ENCODE results near the gene FYN. TPM values are rescaled to one million over a fixed set of nuclear protein-coding genes. Genes with fewer than 3 reads are reported as not detected.
A peak's percentile ranks its signal among the peaks of the same experiment; 100 is the strongest.

The FYN gene
- total and polyA plus RNA-seq, 2 experiments from 2014 or later = 95.7 to 104 TPM

GRCh38 chr6:111824608-111825337, 48.5 kb downstream of the FYN start:
- H3K27ac ChIP-seq = no peak overlapping the region

DNA sequence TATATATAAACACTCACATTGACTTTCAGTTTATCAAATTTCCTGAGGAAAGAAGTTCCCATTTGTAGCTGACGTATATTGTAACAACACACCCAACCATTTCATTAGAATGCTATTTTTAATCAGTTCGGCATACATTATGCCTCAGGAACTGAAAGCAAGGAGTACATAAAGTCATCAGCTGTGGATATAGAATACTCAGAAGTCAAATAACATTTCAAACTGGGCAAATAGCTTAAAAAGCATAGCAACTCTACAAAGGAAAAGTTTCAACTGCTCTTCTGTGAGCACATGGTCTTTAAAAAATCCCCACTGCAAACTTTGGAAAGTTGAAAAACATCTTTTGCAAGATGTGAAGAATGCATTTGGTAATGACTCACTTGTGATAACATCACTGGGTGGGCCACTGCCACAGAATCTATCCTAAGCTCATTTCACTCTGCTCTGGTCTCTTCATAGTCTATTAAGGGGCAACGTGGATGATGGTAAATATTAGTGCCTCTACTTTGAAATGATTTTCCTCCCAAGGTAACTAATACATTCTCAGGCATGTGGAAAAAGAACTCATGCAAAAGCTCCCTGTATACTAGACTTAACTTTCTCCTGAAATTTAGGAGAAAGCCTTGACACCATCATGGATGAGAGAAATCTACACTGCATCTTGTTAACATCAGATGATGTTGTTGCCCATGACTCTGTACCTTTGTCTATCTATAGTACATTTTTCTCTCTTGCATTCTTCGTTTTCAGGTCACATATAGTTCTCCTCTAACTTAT, 49.2 kb downstream of the FYN start:
- Histone ChIP-seq H3K4me3 (no peak overlapping the region), H3K36me3 (no peaks in the 10 kb centered on the region), H3K27ac (no peak overlapping the region), H3K4me1 (ENCODE audit: low read depth) (no peaks in the 10 kb centered on the region), H3K27me3 (no peaks in the 10 kb centered on the region), H3K9me3 (ENCODE audit: low read depth) (no peaks in the 10 kb centered on the region)
- TF ChIP-seq CTCF (IDR thresholded peaks at IDR 0.05; ENCODE audit: low read depth, low read length) = no peak
- DNase-seq (ENCODE audit: low read depth in 1 of 2, low spot score in 1 of 2) = peak in 1 of 2 donors; percentile 82

More at GRCh38 chr6:111824608-111825337, 48.5 kb downstream of the FYN start:
- Histone ChIP-seq H3K27me3 (no peaks in the 10 kb centered on the region), H3K36me3 (no peaks in the 10 kb centered on the region), H3K9me3 (ENCODE audit: low read depth) (no peaks in the 10 kb centered on the region), H3K4me1 (ENCODE audit: low read depth) (peaks cover 6% of the 10 kb centered on the region), H3K4me3 (no peak overlapping the region)
- DNase-seq (ENCODE audit: low read depth in 1 of 2, low spot score in 1 of 2) = no peak
- TF ChIP-seq CTCF (IDR thresholded peaks at IDR 0.05; ENCODE audit: low read depth, low read length) = no peak

- no peak for TF ChIP-seq CTCF (IDR thresholded peaks at IDR 0.05; ENCODE audit: low read depth, low read length)
- no peaks in the 10 kb centered on the region for H3K27me3 ChIP-seq
Observed at GRCh38 chr6:111823012-111823411, 50.2 kb downstream of the FYN start.

GRCh38 chr6:111819458-111819857, 53.8 kb downstream of the FYN start:
- H3K27me3 ChIP-seq = no peaks in the 10 kb centered on the region
- no peaks in the 10 kb centered on the region for H3K4me1 ChIP-seq (ENCODE audit: low read depth)
- no peaks in the 10 kb centered on the region for H3K9me3 ChIP-seq (ENCODE audit: low read depth)
- no peak overlapping the region for H3K4me3 ChIP-seq
- no peak for DNase-seq (ENCODE audit: low read depth in 1 of 2, low spot score in 1 of 2)
- H3K36me3 ChIP-seq = no peaks in the 10 kb centered on the region
- no peak for TF ChIP-seq CTCF (IDR thresholded peaks at IDR 0.05; ENCODE audit: low read depth, low read length)
- H3K27ac ChIP-seq = no peak overlapping the region

More at GRCh38 chr6:111823012-111823411, 50.2 kb downstream of the FYN start:
- H3K4me1 ChIP-seq (ENCODE audit: low read depth) = no peaks in the 10 kb centered on the region
- H3K27ac ChIP-seq = no peak overlapping the region
- no peak overlapping the region for H3K4me3 ChIP-seq
- no peaks in the 10 kb centered on the region for H3K36me3 ChIP-seq
- no peaks in the 10 kb centered on the region for H3K9me3 ChIP-seq (ENCODE audit: low read depth)
- no peak for DNase-seq (ENCODE audit: low read depth in 1 of 2, low spot score in 1 of 2)

- no peak overlapping the region for H3K27ac ChIP-seq
- no peaks in the 10 kb centered on the region for H3K4me1 ChIP-seq (ENCODE audit: low read depth)
- no peak overlapping the region for H3K4me3 ChIP-seq
- TF ChIP-seq CTCF (IDR thresholded peaks at IDR 0.05; ENCODE audit: low read depth, low read length) = no peak
- H3K27me3 ChIP-seq = no peaks in the 10 kb centered on the region
- no peaks in the 10 kb centered on the region for H3K9me3 ChIP-seq (ENCODE audit: low read depth)
- DNase-seq (ENCODE audit: low read depth in 1 of 2, low spot score in 1 of 2) = no peak
- H3K36me3 ChIP-seq = no peaks in the 10 kb centered on the region
Observed at GRCh38 chr6:111818539-111819226, 54.6 kb downstream of the FYN start.

All from cardiac muscle cell (in vitro differentiated cells and primary cell).